ENCODE data around the gene UBE2G2.

Gene UBE2G2

GRCh38 chr21:44780767-44781459 lies 20.7 kb downstream of the UBE2G2 start:
- Histone ChIP-seq H3K36me3 (ENCODE audit: control insufficient read depth in 1 of 2, insufficient read depth in 2 of 2, low read length in 2 of 2) (peaks cover 12 to 20% of the 10 kb centered on the region in 2 donors), H3K4me1 (ENCODE audit: control insufficient read depth in 1 of 2, insufficient read depth in 2 of 2, low read length in 2 of 2) (peaks cover 0 to 5% of the 10 kb centered on the region in 2 donors), H3K4me3 (ENCODE audit: low read depth in 1 of 2, low read length in 2 of 2) (no peak overlapping the region), H3K9me3 (ENCODE audit: control insufficient read depth in 1 of 2, low read length in 2 of 2) (no peaks in the 10 kb centered on the region), H3K27me3 (ENCODE audit: low read depth, low read length) (no peaks in the 10 kb centered on the region), H3K27ac (ENCODE audit: low read length) (no peak overlapping the region)

- Histone ChIP-seq H3K27ac (ENCODE audit: low read length) (no peak overlapping the region), H3K4me3 (ENCODE audit: low read depth in 1 of 2, low read length in 2 of 2) (no peak overlapping the region), H3K27me3 (ENCODE audit: low read depth, low read length) (no peaks in the 10 kb centered on the region), H3K4me1 (ENCODE audit: control insufficient read depth in 1 of 2, insufficient read depth in 2 of 2, low read length in 2 of 2) (no peaks in the 10 kb centered on the region), H3K9me3 (ENCODE audit: control insufficient read depth in 1 of 2, low read length in 2 of 2) (no peaks in the 10 kb centered on the region), H3K36me3 (ENCODE audit: control insufficient read depth in 1 of 2, insufficient read depth in 2 of 2, low read length in 2 of 2) (peaks cover 15 to 27% of the 10 kb centered on the region in 2 donors)
Measured at GRCh38 chr21:44780137-44780502, 21.5 kb downstream of the UBE2G2 start.

- Histone ChIP-seq H3K4me3 (ENCODE audit: low read depth in 1 of 2, low read length in 2 of 2) (no peak overlapping the region), H3K27ac (ENCODE audit: low read length) (no peak overlapping the region), H3K4me1 (ENCODE audit: control insufficient read depth in 1 of 2, insufficient read depth in 2 of 2, low read length in 2 of 2) (no peaks in the 10 kb centered on the region), H3K36me3 (ENCODE audit: control insufficient read depth in 1 of 2, insufficient read depth in 2 of 2, low read length in 2 of 2) (peaks cover 21 to 30% of the 10 kb centered on the region in 2 donors), H3K27me3 (ENCODE audit: low read depth, low read length) (no peaks in the 10 kb centered on the region), H3K9me3 (ENCODE audit: control insufficient read depth in 1 of 2, low read length in 2 of 2) (no peaks in the 10 kb centered on the region)
Measured at GRCh38 chr21:44779417-44780136, 22.0 kb downstream of the UBE2G2 start.

- Histone ChIP-seq H3K4me1 (ENCODE audit: control insufficient read depth in 1 of 2, insufficient read depth in 2 of 2, low read length in 2 of 2) (no peaks in the 10 kb centered on the region), H3K9me3 (ENCODE audit: control insufficient read depth in 1 of 2, low read length in 2 of 2) (no peaks in the 10 kb centered on the region), H3K4me3 (ENCODE audit: low read depth in 1 of 2, low read length in 2 of 2) (no peak overlapping the region), H3K27me3 (ENCODE audit: low read depth, low read length) (no peaks in the 10 kb centered on the region), H3K36me3 (ENCODE audit: control insufficient read depth in 1 of 2, insufficient read depth in 2 of 2, low read length in 2 of 2) (peaks cover 25 to 30% of the 10 kb centered on the region in 2 donors), H3K27ac (ENCODE audit: low read length) (no peak overlapping the region)
Measured at GRCh38 chr21:44778983-44779382, 22.6 kb downstream of the UBE2G2 start.

- H3K9me3 ChIP-seq (ENCODE audit: control insufficient read depth in 1 of 2, low read length in 2 of 2) = no peaks in the 10 kb centered on the region
- no peak overlapping the region for H3K27ac ChIP-seq (ENCODE audit: low read length)
- H3K4me3 ChIP-seq (ENCODE audit: low read depth in 1 of 2, low read length in 2 of 2) = no peak overlapping the region
- no peaks in the 10 kb centered on the region for H3K27me3 ChIP-seq (ENCODE audit: low read depth, low read length)
- H3K4me1 ChIP-seq (ENCODE audit: control insufficient read depth in 1 of 2, insufficient read depth in 2 of 2, low read length in 2 of 2) = no peaks in the 10 kb centered on the region
- H3K36me3 ChIP-seq (ENCODE audit: control insufficient read depth in 1 of 2, insufficient read depth in 2 of 2, low read length in 2 of 2) = peaks cover 29 to 35% of the 10 kb centered on the region in 2 donors
Measured at GRCh38 chr21:44778499-44778911, 23.1 kb downstream of the UBE2G2 start.

- H3K9me3 ChIP-seq (ENCODE audit: control insufficient read depth in 1 of 2, low read length in 2 of 2) = no peaks in the 10 kb centered on the region
- no peak overlapping the region for H3K27ac ChIP-seq (ENCODE audit: low read length)
- H3K4me1 ChIP-seq (ENCODE audit: control insufficient read depth in 1 of 2, insufficient read depth in 2 of 2, low read length in 2 of 2) = no peaks in the 10 kb centered on the region
- peaks cover 29 to 39% of the 10 kb centered on the region in 2 donors for H3K36me3 ChIP-seq (ENCODE audit: control insufficient read depth in 1 of 2, insufficient read depth in 2 of 2, low read length in 2 of 2)
- no peaks in the 10 kb centered on the region for H3K27me3 ChIP-seq (ENCODE audit: low read depth, low read length)
- no peak overlapping the region for H3K4me3 ChIP-seq (ENCODE audit: low read depth in 1 of 2, low read length in 2 of 2)
Measured at GRCh38 chr21:44778094-44778493, 23.5 kb downstream of the UBE2G2 start.

- no peaks in the 10 kb centered on the region for H3K9me3 ChIP-seq (ENCODE audit: control insufficient read depth in 1 of 2, low read length in 2 of 2)
- H3K27me3 ChIP-seq (ENCODE audit: low read depth, low read length) = no peaks in the 10 kb centered on the region
- no peak overlapping the region for H3K27ac ChIP-seq (ENCODE audit: low read length)
- H3K36me3 ChIP-seq (ENCODE audit: control insufficient read depth in 1 of 2, insufficient read depth in 2 of 2, low read length in 2 of 2) = peaks cover 59 to 60% of the 10 kb centered on the region in 2 donors
- no peak overlapping the region for H3K4me3 ChIP-seq (ENCODE audit: low read depth in 1 of 2, low read length in 2 of 2)
- no peaks in the 10 kb centered on the region for H3K4me1 ChIP-seq (ENCODE audit: control insufficient read depth in 1 of 2, insufficient read depth in 2 of 2, low read length in 2 of 2)
Measured at GRCh38 chr21:44774972-44775371, 26.6 kb downstream of the UBE2G2 start.

GRCh38 chr21:44773291-44773932 lies 28.2 kb downstream of the UBE2G2 start:
- H3K9me3 ChIP-seq (ENCODE audit: control insufficient read depth in 1 of 2, low read length in 2 of 2) = no peaks in the 10 kb centered on the region
- H3K4me3 ChIP-seq (ENCODE audit: low read depth in 1 of 2, low read length in 2 of 2) = no peak overlapping the region
- no peaks in the 10 kb centered on the region for H3K4me1 ChIP-seq (ENCODE audit: control insufficient read depth in 1 of 2, insufficient read depth in 2 of 2, low read length in 2 of 2)
- H3K27ac ChIP-seq (ENCODE audit: low read length) = no peak overlapping the region
- H3K27me3 ChIP-seq (ENCODE audit: low read depth, low read length) = no peaks in the 10 kb centered on the region
- peaks cover 63 to 70% of the 10 kb centered on the region in 2 donors for H3K36me3 ChIP-seq (ENCODE audit: control insufficient read depth in 1 of 2, insufficient read depth in 2 of 2, low read length in 2 of 2)

- H3K36me3 ChIP-seq (ENCODE audit: control insufficient read depth in 1 of 2, insufficient read depth in 2 of 2, low read length in 2 of 2) = peaks cover 57 to 67% of the 10 kb centered on the region in 2 donors
- no peak overlapping the region for H3K4me3 ChIP-seq (ENCODE audit: low read depth in 1 of 2, low read length in 2 of 2)
- peaks cover 0 to 11% of the 10 kb centered on the region in 2 donors for H3K4me1 ChIP-seq (ENCODE audit: control insufficient read depth in 1 of 2, insufficient read depth in 2 of 2, low read length in 2 of 2)
- no peaks in the 10 kb centered on the region for H3K9me3 ChIP-seq (ENCODE audit: control insufficient read depth in 1 of 2, low read length in 2 of 2)
- H3K27me3 ChIP-seq (ENCODE audit: low read depth, low read length) = no peaks in the 10 kb centered on the region
- H3K27ac ChIP-seq (ENCODE audit: low read length) = no peak overlapping the region
Measured at GRCh38 chr21:44771896-44772525, 29.6 kb downstream of the UBE2G2 start.

GRCh38 chr21:44767834-44768831 lies 33.5 kb downstream of the UBE2G2 start:
- Histone ChIP-seq H3K9me3 (ENCODE audit: control insufficient read depth in 1 of 2, low read length in 2 of 2) (no peaks in the 10 kb centered on the region), H3K27ac (ENCODE audit: low read length) (no peak overlapping the region), H3K4me3 (ENCODE audit: low read depth in 1 of 2, low read length in 2 of 2) (no peak overlapping the region), H3K4me1 (ENCODE audit: control insufficient read depth in 1 of 2, insufficient read depth in 2 of 2, low read length in 2 of 2) (peaks cover 0 to 14% of the 10 kb centered on the region in 2 donors), H3K27me3 (ENCODE audit: low read depth, low read length) (no peaks in the 10 kb centered on the region), H3K36me3 (ENCODE audit: control insufficient read depth in 1 of 2, insufficient read depth in 2 of 2, low read length in 2 of 2) (peaks cover 33 to 45% of the 10 kb centered on the region in 2 donors)

All from muscle layer of duodenum (tissue), 2 donors.